ENCODE results near the gene IL15RA. TPM values are rescaled to one million over a fixed set of nuclear protein-coding genes. Genes with fewer than 3 reads are reported as not detected.
"Not testable (repeated sequence)": the region's sequence is repeated elsewhere in the genome, so short reads cannot be mapped to it uniquely, and the experiment has no call there.

The IL15RA gene
- total RNA-seq, 1 donor from 2014 or later: 3.1 TPM

- Histone ChIP-seq H3K9me3 (ENCODE audit: insufficient read depth, low read depth, low read length) (peaks cover 8% of the 10 kb centered on the region), H3K79me2 (ENCODE audit: insufficient read depth, low read length) (no peaks in the 10 kb centered on the region), H3K9ac (ENCODE audit: low read length) (no peak overlapping the region), H3K4me1 (ENCODE audit: insufficient read depth, low read length) (no peaks in the 10 kb centered on the region), H3K27me3 (ENCODE audit: insufficient read depth, low read length) (no peaks in the 10 kb centered on the region), H3K4me3 (ENCODE audit: insufficient read depth, low read depth, low read length) (no peak overlapping the region), H4K20me1 (ENCODE audit: insufficient read depth, low read length) (no peaks in the 10 kb centered on the region), H3K36me3 (ENCODE audit: insufficient read depth, low read length) (no peaks in the 10 kb centered on the region), H3K4me2 (ENCODE audit: low read length) (no peak overlapping the region), H2AFZ (ENCODE audit: low read depth, low read length) (no peak overlapping the region), H3K27ac (ENCODE audit: low read depth, low read length) (no peak overlapping the region)
- peaks cover 12% of the 10 kb centered on the region for H3K9me3 Mint-ChIP-seq (ENCODE audit: unreplicated experiment)
- TF ChIP-seq CTCF (IDR thresholded peaks at IDR 0.05; ENCODE audit: insufficient read depth, low read depth, low read length): no peak
- TF ChIP-seq EZH2 (IDR thresholded peaks at IDR 0.05; ENCODE audit: insufficient read depth, low read length): no peak
- H3K36me3 Mint-ChIP-seq (ENCODE audit: low read depth, unreplicated experiment): no peaks in the 10 kb centered on the region
- DNase-seq (ENCODE audit: low read depth) (no peak), FAIRE-seq (no peak)
- H3K4me1 Mint-ChIP-seq (ENCODE audit: low read depth, unreplicated experiment): peaks cover 3% of the 10 kb centered on the region
- peaks cover 16% of the 10 kb centered on the region for H3K27me3 Mint-ChIP-seq (ENCODE audit: low read depth, unreplicated experiment)
- H3K4me3 Mint-ChIP-seq (ENCODE audit: unreplicated experiment): no peak overlapping the region
- H3K27ac Mint-ChIP-seq (ENCODE audit: unreplicated experiment): no peak overlapping the region
Measured at GRCh38 chr10:6005856-6006395, 28.6 kb upstream of the IL15RA start.

GRCh38 chr10:6005161-6005804, 27.9 kb upstream of the IL15RA start:
- H3K27ac ChIP-seq (ENCODE audit: low read depth, low read length); H3K4me1 Mint-ChIP-seq (ENCODE audit: low read depth, unreplicated experiment); H3K79me2 ChIP-seq (ENCODE audit: insufficient read depth, low read length); H3K9ac ChIP-seq (ENCODE audit: low read length); H3K9me3 ChIP-seq (ENCODE audit: insufficient read depth, low read depth, low read length); H3K4me3 ChIP-seq (ENCODE audit: insufficient read depth, low read depth, low read length); H3K27me3 ChIP-seq (ENCODE audit: insufficient read depth, low read length); H3K36me3 Mint-ChIP-seq (ENCODE audit: low read depth, unreplicated experiment); H2AFZ ChIP-seq (ENCODE audit: low read depth, low read length); H3K4me2 ChIP-seq (ENCODE audit: low read length); FAIRE-seq; H3K4me3 Mint-ChIP-seq (ENCODE audit: unreplicated experiment); H4K20me1 ChIP-seq (ENCODE audit: insufficient read depth, low read length); H3K4me1 ChIP-seq (ENCODE audit: insufficient read depth, low read length); H3K27ac Mint-ChIP-seq (ENCODE audit: unreplicated experiment); DNase-seq (ENCODE audit: low read depth); H3K36me3 ChIP-seq (ENCODE audit: insufficient read depth, low read length): not testable (repeated sequence)
- Mint-ChIP-seq H3K27me3 (ENCODE audit: low read depth, unreplicated experiment) (peaks cover 19% of the 10 kb centered on the region), H3K9me3 (ENCODE audit: unreplicated experiment) (peaks cover 12% of the 10 kb centered on the region)

DNA sequence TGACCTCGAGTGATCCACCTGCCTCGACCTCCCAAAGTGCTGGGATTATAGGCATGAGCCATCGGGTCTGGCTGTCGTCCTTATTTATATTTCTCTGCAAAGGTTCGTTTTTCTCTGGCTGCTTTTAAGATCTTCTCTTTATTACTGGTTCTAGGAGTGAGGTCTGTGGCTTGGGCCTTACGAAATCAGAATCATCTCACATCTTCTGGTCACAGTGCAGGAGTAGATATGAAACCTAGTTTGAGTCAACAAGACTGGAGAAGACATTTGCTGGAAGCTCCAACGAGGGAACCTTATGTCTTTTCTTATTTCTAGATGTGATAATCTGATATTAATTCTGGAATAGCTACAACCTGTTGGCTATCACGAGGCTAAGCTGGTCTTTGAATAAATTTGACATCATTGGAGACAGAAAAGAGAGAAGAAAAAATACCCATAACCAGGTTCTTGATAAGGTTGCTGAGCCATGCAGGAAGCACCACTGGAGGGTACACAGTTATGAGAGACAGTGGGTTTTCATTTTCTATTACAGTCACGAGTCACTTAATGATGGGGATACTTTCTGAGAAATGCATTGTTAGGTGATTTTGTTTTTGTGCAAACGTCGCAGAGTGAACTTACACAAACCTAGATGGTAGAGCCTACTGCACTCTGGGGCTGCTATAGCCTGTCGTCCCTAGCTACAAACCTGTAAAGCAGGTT, 25.6 kb upstream of the IL15RA start:
- no peak overlapping the region for H2AFZ ChIP-seq (ENCODE audit: low read depth, low read length)
- H3K27ac ChIP-seq (ENCODE audit: low read depth, low read length): no peak overlapping the region
- no peak overlapping the region for H3K27ac Mint-ChIP-seq (ENCODE audit: unreplicated experiment)
- H3K79me2 ChIP-seq (ENCODE audit: insufficient read depth, low read length): no peaks in the 10 kb centered on the region
- FAIRE-seq (no peak), DNase-seq (ENCODE audit: low read depth) (no peak)
- no peaks in the 10 kb centered on the region for H3K27me3 ChIP-seq (ENCODE audit: insufficient read depth, low read length)
- no peak overlapping the region for H3K4me3 Mint-ChIP-seq (ENCODE audit: unreplicated experiment)
- H3K9me3 ChIP-seq (ENCODE audit: insufficient read depth, low read depth, low read length): peaks cover 8% of the 10 kb centered on the region
- peaks cover 10% of the 10 kb centered on the region for H3K9me3 Mint-ChIP-seq (ENCODE audit: unreplicated experiment)
- no peak for TF ChIP-seq EZH2 (IDR thresholded peaks at IDR 0.05; ENCODE audit: insufficient read depth, low read length)
- no peak for TF ChIP-seq CTCF (IDR thresholded peaks at IDR 0.05; ENCODE audit: insufficient read depth, low read depth, low read length)
- no peaks in the 10 kb centered on the region for H4K20me1 ChIP-seq (ENCODE audit: insufficient read depth, low read length)
- H3K4me2 ChIP-seq (ENCODE audit: low read length): no peak overlapping the region
- H3K4me1 Mint-ChIP-seq (ENCODE audit: low read depth, unreplicated experiment): no peaks in the 10 kb centered on the region
- H3K9ac ChIP-seq (ENCODE audit: low read length): no peak overlapping the region
- H3K36me3 Mint-ChIP-seq (ENCODE audit: low read depth, unreplicated experiment): no peaks in the 10 kb centered on the region
- no peak overlapping the region for H3K4me3 ChIP-seq (ENCODE audit: insufficient read depth, low read depth, low read length)
- H3K4me1 ChIP-seq (ENCODE audit: insufficient read depth, low read length): no peaks in the 10 kb centered on the region
- H3K36me3 ChIP-seq (ENCODE audit: insufficient read depth, low read length): no peaks in the 10 kb centered on the region
- peaks cover 28% of the 10 kb centered on the region for H3K27me3 Mint-ChIP-seq (ENCODE audit: low read depth, unreplicated experiment)
